H1 (cell line): ENCODE data around the gene RREB1. TPM values are rescaled to one million over a fixed set of nuclear protein-coding genes. Genes with fewer than 3 reads are reported as not detected.

Source experiments
- CTCF ChIA-PET: fragments of 300-600 bp; sonication (Branson Sonifier 250); formaldehyde crosslinking; loops from one replicate; lab custom pipeline; 2021; ENCODE audit not compliant: partially characterized antibody; lab: Charles Lee
- POLR2A ChIA-PET: fragments of 300-600 bp; sonication (Branson Sonifier 250); formaldehyde crosslinking; loops from one replicate; lab custom pipeline; 2021; ENCODE audit warnings: inconsistent platforms; ENCODE audit not compliant: partially characterized antibody; lab: Charles Lee
- DNase-seq, 2 experiments: peaks; one replicate each; pipeline versions ENCODE4 v3.0.0 to v3.0.0-alpha.2; 2010 to 2022; ENCODE audit warnings: low spot score in 2 of 2, low read depth in 1 of 2, mixed read lengths in 1 of 2
- FAIRE-seq: peaks from 2 replicates; lab custom pipeline; 2011; peaks lifted over from hg19 to GRCh38; lab: Jason Lieb, UNC
- H2AFZ ChIP-seq: 2 replicates; pipeline ENCODE4 v1.8.1; 2012; ENCODE audit warnings: low read length, inconsistent platforms
- H2AK5ac ChIP-seq: 2 replicates; pipeline ENCODE4 v1.6.1; 2013; ENCODE audit warnings: low read depth, low read length
- H2BK120ac ChIP-seq: replicated peaks from 2 replicates; pipeline ENCODE3; 2013; ENCODE audit warnings: low read depth, low read length, inconsistent platforms
- H2BK12ac ChIP-seq: 2 replicates; pipeline ENCODE4 v1.6.1; 2013; ENCODE audit warnings: low read depth, low read length
- H2BK15ac ChIP-seq: 2 replicates; pipeline ENCODE4 v1.6.1; 2013; ENCODE audit warnings: low read length
- H2BK20ac ChIP-seq: 2 replicates; pipeline ENCODE4 v1.6.1; 2013; ENCODE audit warnings: low read length
- H2BK5ac ChIP-seq: 2 replicates; pipeline ENCODE4 v1.6.1; 2013; ENCODE audit warnings: low read depth, low read length
- H3K14ac ChIP-seq: 2 replicates; pipeline ENCODE4 v1.6.1; 2013; ENCODE audit warnings: inconsistent platforms; ENCODE audit not compliant: insufficient read length
- H3K18ac ChIP-seq: 2 replicates; pipeline ENCODE4 v1.6.1; 2013; ENCODE audit warnings: low read length; ENCODE audit errors: extremely low read depth
- H3K23ac ChIP-seq: 2 replicates; pipeline ENCODE4 v1.6.1; 2013; ENCODE audit warnings: inconsistent platforms; ENCODE audit not compliant: insufficient read length
- H3K23me2 ChIP-seq: 2 replicates; pipeline ENCODE4 v1.6.1; 2013; ENCODE audit warnings: low read depth, low read length
- H3K27ac ChIP-seq: 2 replicates; pipeline ENCODE4 v1.6.1; 2011; ENCODE audit warnings: low read depth, low read length, inconsistent platforms
- H3K27me3 ChIP-seq, 4 experiments: replicated peaks in 1 of 4; 1 replicate in 1 of 4; 2 replicates in 3 of 4; pipeline versions ENCODE4 v1.6.1 to v1.8.1; 2011 to 2013; ENCODE audit warnings: low read length in 3 of 4, mild to moderate bottlenecking in 3 of 4, inconsistent platforms in 2 of 4, mixed read lengths in 2 of 4, moderate library complexity in 1 of 4; ENCODE audit not compliant: control insufficient read depth in 3 of 4, insufficient read depth in 3 of 4; ENCODE audit errors: extremely low read depth in 1 of 4
- H3K36me3 ChIP-seq, 4 experiments: 2 replicates each; pipeline versions ENCODE4 v1.6.1 to v1.8.1; 2011 to 2013; ENCODE audit warnings: mild to moderate bottlenecking in 4 of 4, low read length in 3 of 4, moderate library complexity in 2 of 4, control low read depth in 1 of 4, inconsistent platforms in 1 of 4; ENCODE audit not compliant: insufficient read depth in 4 of 4, control insufficient read depth in 2 of 4
- H3K4ac ChIP-seq: replicated peaks from 2 replicates; pipeline ENCODE3; 2013; ENCODE audit warnings: low read length, low read depth, mixed read lengths, inconsistent platforms; ENCODE audit not compliant: insufficient read length
- H3K4me1 ChIP-seq, 4 experiments: replicated peaks in 1 of 4; 1 replicate in 1 of 4; 2 replicates in 3 of 4; pipeline versions ENCODE4 v1.6.1 to v1.8.1; 2011 to 2013; ENCODE audit warnings: low read length in 3 of 4, inconsistent platforms in 2 of 4, mixed read lengths in 1 of 4; ENCODE audit not compliant: insufficient read depth in 4 of 4, control insufficient read depth in 3 of 4
- H3K4me2 ChIP-seq, 2 experiments: 2 replicates each; pipeline versions ENCODE4 v1.6.1 to v1.8.1; 2011 to 2013; ENCODE audit warnings: low read depth in 2 of 2, low read length in 2 of 2, control low read depth in 1 of 2, inconsistent platforms in 1 of 2, mild to moderate bottlenecking in 1 of 2; ENCODE audit not compliant: insufficient read depth in 1 of 2
- H3K4me3 ChIP-seq, 4 experiments: fragments of 200-600, 300-600 bp in 1 of 4; sonication (generic), shearing (Covaris generic), sonication (Bioruptor Twin) in 1 of 4; 2 replicates each; pipeline versions ENCODE4 v1.5.1 to v1.8.1; 2011 to 2016; ENCODE audit warnings: low read length in 4 of 4, low read depth in 3 of 4, control low read depth in 2 of 4, inconsistent platforms in 2 of 4, mild to moderate bottlenecking in 2 of 4, mixed read lengths in 1 of 4, moderate library complexity in 1 of 4; ENCODE audit not compliant: insufficient read depth in 2 of 4; ENCODE audit errors: extremely low read depth in 1 of 4
- H3K56ac ChIP-seq: replicated peaks from 2 replicates; pipeline ENCODE3; 2013; ENCODE audit warnings: low read depth, mild to moderate bottlenecking, mixed read lengths, low read length, inconsistent platforms; ENCODE audit not compliant: insufficient read length
- H3K79me1 ChIP-seq: 2 replicates; pipeline ENCODE4 v1.6.1; 2013; ENCODE audit warnings: low read depth, low read length, control low read depth
- H3K79me2 ChIP-seq, 2 experiments: 2 replicates each; pipeline versions ENCODE4 v1.6.1 to v1.8.1; 2012 to 2013; ENCODE audit warnings: low read length in 2 of 2, mild to moderate bottlenecking in 2 of 2, inconsistent platforms in 1 of 2; ENCODE audit not compliant: insufficient read depth in 2 of 2, control insufficient read depth in 1 of 2
- H3K9ac ChIP-seq, 4 experiments: replicated peaks in 1 of 4; 1 replicate in 1 of 4; 2 replicates in 3 of 4; pipeline versions ENCODE4 v1.6.1 to v1.8.1; 2011 to 2013; ENCODE audit warnings: low read depth in 3 of 4, low read length in 3 of 4, control low read depth in 2 of 4, mild to moderate bottlenecking in 2 of 4, moderate library complexity in 2 of 4, inconsistent platforms in 1 of 4; ENCODE audit errors: extremely low read depth in 1 of 4
- H3K9me3 ChIP-seq, 2 experiments: 2 replicates each; pipeline versions ENCODE4 v1.6.1 to v1.8.1; 2012 to 2013; ENCODE audit warnings: mild to moderate bottlenecking in 2 of 2, moderate library complexity in 2 of 2, control low read depth in 1 of 2, inconsistent platforms in 1 of 2, low read depth in 1 of 2, low read length in 1 of 2, mixed read lengths in 1 of 2; ENCODE audit not compliant: insufficient read depth in 2 of 2
- H4K20me1 ChIP-seq, 2 experiments: replicated peaks in 1 of 2; 2 replicates each; pipeline versions ENCODE3 to v1.8.1; 2011 to 2013; ENCODE audit warnings: inconsistent platforms in 2 of 2, low read length in 2 of 2, mild to moderate bottlenecking in 1 of 2; ENCODE audit not compliant: insufficient read depth in 2 of 2, control insufficient read depth in 1 of 2
- H4K5ac ChIP-seq: 2 replicates; pipeline ENCODE4 v1.6.1; 2013; ENCODE audit warnings: low read length, low read depth, mixed read lengths, inconsistent platforms; ENCODE audit not compliant: insufficient read length
- H4K8ac ChIP-seq: 2 replicates; pipeline ENCODE4 v1.8.0; 2013; ENCODE audit warnings: mild to moderate bottlenecking, moderate library complexity, low read length, inconsistent platforms; ENCODE audit not compliant: insufficient read depth; ENCODE audit errors: extremely low read depth
- H4K91ac ChIP-seq: replicated peaks from 2 replicates; pipeline ENCODE3; 2013; ENCODE audit warnings: low read length, mixed read lengths, inconsistent platforms; ENCODE audit not compliant: insufficient read length
- BCL11A ChIP-seq, 2 experiments: IDR thresholded peaks; one replicate each; pipeline ENCODE4 v1.6.1; 2011; ENCODE audit warnings: low read depth in 2 of 2, low read length in 2 of 2, mild to moderate bottlenecking in 2 of 2
- RNF2 ChIP-seq: fragments of 200-900, 300-1000 bp; sonication (generic); IDR thresholded peaks from 2 replicates; pipeline ENCODE4 v1.7.1; 2016; ENCODE audit warnings: borderline replicate concordance, low read depth, mild to moderate bottlenecking, antibody characterized with exemption, low read length; ENCODE audit not compliant: poor library complexity, severe bottlenecking; ENCODE audit errors: missing control alignments
- SUZ12 ChIP-seq: fragments of 200-600 bp; sonication (generic); IDR thresholded peaks from 2 replicates; pipeline ENCODE4 v1.6.1; 2012; ENCODE audit warnings: mild to moderate bottlenecking, inconsistent platforms, low read length, moderate library complexity, mixed read lengths
- WGBS, 2 experiments: shearing (Covaris generic) in 1 of 2; methylation state at CpG; one replicate each; pipeline versions ENCODE4 v1.1.6 to v1.1.7; 2013 to 2015; ENCODE audit warnings: low lambda C conversion rate in 2 of 2, mixed read lengths in 2 of 2, inconsistent platforms in 1 of 2, low coverage in 1 of 2, missing lambda C conversion rate in 1 of 2; ENCODE audit not compliant: insufficient replicate concordance in 2 of 2, insufficient coverage in 1 of 2, insufficient read length in 1 of 2; ENCODE audit errors: extremely low coverage in 1 of 2, missing lambda C conversion rate in 1 of 2; 5-methylcytosine and 5-hydroxymethylcytosine counted together
- polyA plus RNA-seq, 7 experiments: library from polyadenylated mRNA; depleted of rRNA in 3 of 7; stranded (reverse) in 5 of 7; unstranded in 2 of 7; fragments of >200 nt in 5 of 7; fragments of 200-250 nt in 2 of 7; gene quantifications; 1 replicate in 5 of 7; 2 replicates in 1 of 7; 4 replicates in 1 of 7; pipeline versions ENCODE4 v1.2.1 to v1.2.3, GENCODE V29; 2011 to 2013; ENCODE audit warnings: missing spikeins in 2 of 7, mixed read lengths in 2 of 7
- total RNA-seq: library from RNA; stranded (reverse); fragmentation: NEBNext Ultra II Directional; extraction: Animal tissue kit (Norgen Biotek cat#: 25700); gene quantifications from 2 replicates; pipeline ENCODE4 v1.2.1, GENCODE V29; 2021

The RREB1 gene
- total and polyA plus RNA-seq, 2 of the 8 experiments (the other 6 are each of a cell fraction or from before 2014, with no cell fraction given): 3.9 to 34.7 TPM

DNA sequence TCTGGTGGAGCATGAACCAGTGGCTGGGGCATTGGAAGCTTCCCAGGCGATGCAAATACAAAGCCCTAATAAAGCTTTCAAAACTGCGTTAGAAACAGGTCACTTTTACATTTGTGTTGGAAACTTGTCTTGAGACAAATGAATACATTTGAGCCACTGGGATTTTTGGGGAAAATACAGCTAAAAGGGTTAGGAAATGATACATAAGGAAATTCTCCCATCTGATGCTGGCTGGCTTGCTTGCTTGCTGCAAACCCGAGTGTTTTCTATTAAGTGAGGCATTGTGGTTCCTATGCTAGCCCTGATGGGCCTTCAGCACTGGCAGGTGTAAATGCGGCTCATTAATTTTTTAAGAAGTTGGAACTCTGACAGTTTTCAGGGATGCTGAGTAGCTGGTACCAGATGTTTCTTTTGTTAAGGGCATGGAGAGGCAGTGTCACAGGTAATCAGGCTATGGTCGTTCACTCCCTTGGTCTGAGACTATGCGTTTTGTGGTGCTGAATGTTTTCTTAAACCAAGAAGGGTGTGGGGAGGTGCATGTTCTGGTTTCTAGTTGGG lies 35.2 kb downstream of the RREB1 start:
- H4K8ac ChIP-seq: no peak overlapping the region
- no peak overlapping the region for H2BK120ac ChIP-seq
- DNase-seq (no peak), FAIRE-seq (no peak)
- no peak overlapping the region for H3K9ac ChIP-seq
- H3K56ac ChIP-seq: no peak overlapping the region
- no peaks in the 10 kb centered on the region for H3K9me3 ChIP-seq
- no peak overlapping the region for H2BK5ac ChIP-seq
- no peak overlapping the region for H2AFZ ChIP-seq
- H2BK15ac ChIP-seq: no peak overlapping the region
- no peak overlapping the region for H3K14ac ChIP-seq
- H3K36me3 ChIP-seq: no peaks in the 10 kb centered on the region
- no peak overlapping the region for H4K91ac ChIP-seq
- no peak overlapping the region for H3K4ac ChIP-seq
- H3K4me2 ChIP-seq: no peak overlapping the region
- 79% methylated on average over 6 of the region's 6 CpGs; no CpG with 5 or more reads in 1 of the 2 experiments for WGBS, 2 experiments
- ChIA-PET CTCF (interaction anchor here (0.9 to 2.2 kb wide), 5 partner anchors 9 to 95 kb away, joined by 3 to 7 read pairs (median 4); no protein-coding TSS in a partner anchor), POLR2A (interaction anchor here (1.4 to 4.7 kb wide), 3 partner anchors 10 to 27 kb away, joined by 3 to 34 read pairs (median 10); no protein-coding TSS in a partner anchor)
- H3K79me1 ChIP-seq: peaks cover 8% of the 10 kb centered on the region; the same call in 1 of the 2 replicates
- no peak overlapping the region for H3K4me3 ChIP-seq
- H2AK5ac ChIP-seq: no peak overlapping the region
- H2BK20ac ChIP-seq: no peak overlapping the region
- H3K23me2 ChIP-seq: peaks cover 7% of the 10 kb centered on the region; the same call in 1 of the 2 replicates
- TF ChIP-seq RNF2 (no peak), SUZ12 (no peak), BCL11A (IDR thresholded peaks at IDR 0.05; ENCODE audit: low read depth in 2 of 2, low read length in 2 of 2) (no peak)
- H3K79me2 ChIP-seq: peaks cover 0 to 74% of the 10 kb centered on the region in 2 experiments; a peak in 3 of 4 replicates
- no peaks in the 10 kb centered on the region for H3K27me3 ChIP-seq
- no peak overlapping the region for H4K5ac ChIP-seq
- no peak overlapping the region for H3K23ac ChIP-seq
- H3K4me1 ChIP-seq: peaks cover 23 to 50% (median 38%) of the 10 kb centered on the region in 4 experiments
- no peak overlapping the region for H2BK12ac ChIP-seq
- H3K27ac ChIP-seq: no peak overlapping the region
- H4K20me1 ChIP-seq: peaks cover 0 to 5% of the 10 kb centered on the region in 2 experiments
- no peak overlapping the region for H3K18ac ChIP-seq
